ENCODE results near the gene DPH1.

DPH1 gene

DNA sequence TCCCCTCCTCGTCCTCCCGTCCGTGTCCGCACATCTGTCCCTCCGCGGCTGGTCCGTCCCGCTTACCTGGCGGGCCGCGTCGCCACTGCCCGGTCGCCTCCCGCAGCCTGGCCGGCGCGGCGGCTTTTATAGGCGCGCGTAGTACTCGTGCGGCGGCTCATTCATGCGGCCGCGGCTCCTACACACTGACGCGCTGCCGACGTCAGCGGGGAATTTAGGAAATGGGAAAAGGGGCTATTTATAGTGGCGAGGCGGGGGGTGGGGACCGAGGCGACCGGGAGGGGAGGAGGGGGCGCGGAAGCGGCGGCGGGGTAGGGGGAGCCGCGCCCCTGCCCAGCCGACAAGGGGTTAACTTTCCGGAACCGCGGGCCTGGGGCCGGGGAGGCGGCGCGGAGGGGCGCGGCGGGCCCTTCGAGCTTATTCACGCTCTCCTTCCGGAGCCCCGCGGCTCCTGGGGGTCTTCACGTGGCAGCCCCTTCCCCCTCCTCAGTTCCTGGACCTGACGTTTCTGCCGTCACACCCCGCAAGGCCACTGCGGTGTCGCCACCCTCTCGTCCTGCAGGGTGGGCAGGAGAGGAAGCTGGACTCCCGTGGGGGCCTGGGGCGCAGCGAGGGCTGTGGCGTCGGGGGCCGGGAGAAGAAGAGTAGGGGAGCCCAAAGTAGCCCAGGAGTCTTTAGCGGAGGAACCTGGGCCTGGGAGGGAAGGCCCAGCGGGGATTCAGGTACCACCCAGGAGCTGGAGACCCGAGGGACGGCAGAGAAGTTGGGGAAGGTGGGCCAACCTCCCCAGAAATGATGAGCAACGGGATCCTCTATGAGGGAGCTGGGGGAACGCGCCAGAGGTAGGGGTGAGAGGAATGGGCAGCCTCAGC is 21.3 kb downstream of the DPH1 start:
- peak in 1 of 2 donors; percentile 20 for DNase-seq

DNA sequence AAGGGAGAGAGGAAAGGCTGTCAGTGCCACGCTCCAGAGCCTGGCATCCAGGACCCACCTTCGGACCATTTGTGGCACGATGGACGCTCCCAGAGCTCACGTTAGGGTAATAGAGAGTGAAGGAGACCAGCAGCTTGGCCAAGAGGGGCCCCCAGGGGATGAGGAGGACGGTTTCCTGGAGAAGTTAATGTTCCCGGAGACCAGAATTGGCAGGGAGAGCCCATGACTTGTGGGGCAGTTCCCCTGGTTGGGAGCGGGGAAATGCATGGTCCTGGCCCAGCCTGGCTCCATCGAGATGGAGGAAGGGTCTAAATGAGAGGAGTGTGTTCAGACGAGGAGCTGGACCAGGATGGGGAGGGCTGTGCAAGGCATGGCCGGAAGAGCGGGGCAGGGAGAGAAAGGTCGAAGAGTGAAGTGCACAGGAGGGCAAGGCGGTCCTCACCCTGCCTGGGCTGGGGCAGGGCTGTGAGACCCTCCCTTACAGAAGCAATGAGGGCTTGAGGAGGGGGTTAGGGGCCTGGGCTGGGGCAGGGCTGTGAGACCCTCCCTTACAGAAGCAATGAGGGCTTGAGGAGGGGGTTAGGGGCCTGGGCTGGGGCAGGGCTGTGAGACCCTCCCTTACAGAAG is 22.1 kb downstream of the DPH1 start:
- DNase-seq: no peak

DNA sequence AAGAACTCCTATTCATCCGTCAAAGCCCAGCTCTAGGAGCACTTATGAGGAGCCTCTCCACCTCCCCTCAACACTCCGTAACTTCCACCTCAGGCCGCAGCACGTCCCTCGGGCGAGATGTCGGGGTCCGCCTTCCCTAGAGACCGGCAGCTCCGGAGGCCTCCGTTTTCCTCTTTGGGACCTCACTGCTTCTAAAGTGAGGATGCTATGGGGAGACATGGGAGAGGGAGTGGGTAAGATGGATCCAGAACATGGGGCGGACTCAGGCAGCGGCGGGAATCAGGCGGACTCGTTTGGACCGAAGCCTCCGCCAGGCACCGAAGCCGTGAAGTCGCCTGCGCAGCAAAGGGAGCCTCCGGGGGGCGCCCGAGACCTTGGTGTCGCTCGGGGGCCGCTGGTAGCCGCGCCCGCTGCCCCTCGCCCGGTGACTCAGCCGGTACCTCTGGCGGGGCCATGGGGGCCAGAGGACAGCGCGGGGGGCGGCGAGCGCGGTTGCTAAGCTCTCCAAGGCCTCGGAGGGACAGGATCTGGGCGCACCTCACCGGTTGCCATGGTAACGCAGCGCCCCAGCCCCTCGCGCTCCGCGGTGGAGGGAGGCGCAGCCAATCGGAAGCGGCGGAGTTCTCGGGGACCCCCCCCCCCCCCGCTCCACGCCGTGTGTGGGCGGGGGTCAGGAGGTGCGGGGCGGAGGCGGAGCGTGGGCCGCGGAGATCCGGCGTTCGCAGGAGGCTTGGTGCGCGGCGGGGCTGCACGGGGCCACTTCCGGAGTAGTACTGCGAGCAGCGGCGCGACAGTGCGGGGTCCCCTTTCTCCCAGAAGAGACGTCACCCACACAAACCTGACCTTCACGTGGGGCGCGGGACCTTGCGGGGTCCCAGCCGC is 23.7 kb downstream of the DPH1 start:
- DNase-seq: peak; percentile 85 to 87

DNA sequence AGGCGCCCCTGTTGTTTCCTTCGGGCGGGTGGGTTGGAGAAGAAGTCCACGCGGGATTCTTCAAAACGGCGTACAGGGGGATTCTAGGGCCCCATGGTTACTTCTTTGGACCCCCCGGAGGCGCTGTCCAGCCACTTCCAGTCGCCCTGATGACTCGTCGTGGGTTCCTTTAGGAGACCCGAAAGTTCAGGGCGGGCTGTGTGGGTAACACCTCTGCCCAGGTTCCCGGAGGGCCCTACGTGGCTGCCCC is 24.2 kb downstream of the DPH1 start:
- no peak for DNase-seq

DNA sequence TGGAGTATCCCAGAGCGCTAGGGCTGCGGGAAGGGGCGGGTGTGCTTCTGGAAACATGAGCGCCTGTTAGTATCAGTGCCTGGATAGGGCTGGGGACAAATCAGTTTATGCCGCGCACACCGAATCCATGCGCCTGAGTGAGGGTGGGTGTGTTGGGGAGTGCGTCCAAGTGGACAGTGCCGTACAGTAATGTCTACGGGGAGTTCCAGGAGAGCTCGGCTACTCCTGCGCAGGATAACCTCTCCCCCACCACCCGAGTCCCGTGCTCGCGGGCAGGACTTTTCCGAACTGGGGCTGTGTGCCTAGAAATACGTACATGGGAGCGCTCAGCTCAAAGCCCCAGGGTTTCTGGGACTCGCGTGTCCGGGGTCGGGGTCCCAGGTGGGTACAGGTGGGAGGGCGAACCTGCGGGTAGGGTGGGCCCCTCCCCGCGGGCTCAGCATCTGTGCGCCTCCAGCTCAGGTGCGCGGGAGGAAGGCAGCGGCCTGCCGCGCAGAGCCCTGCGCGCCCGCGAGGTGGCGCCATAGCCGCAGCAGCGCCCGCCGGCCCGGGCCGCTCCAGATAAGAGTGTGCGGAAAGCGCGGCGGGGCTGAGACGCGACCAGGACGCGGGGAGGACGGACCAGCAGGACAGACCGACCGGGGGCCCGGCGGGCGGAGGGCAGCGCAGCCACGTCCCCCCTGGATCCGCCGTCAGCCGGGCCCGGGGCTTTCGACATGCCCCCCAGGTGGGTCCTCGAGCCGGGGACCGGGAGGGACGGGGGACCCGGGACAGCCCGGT is 24.7 kb downstream of the DPH1 start, which contains the start of gene HIC1:
TSS of gene HIC1 (plus strand) at position 592 of the 780 bp plus-strand sequence. CDS start 1,588 bp downstream, outside the sequence.
- DNase-seq: peak; percentile 81 to 83

DNA sequence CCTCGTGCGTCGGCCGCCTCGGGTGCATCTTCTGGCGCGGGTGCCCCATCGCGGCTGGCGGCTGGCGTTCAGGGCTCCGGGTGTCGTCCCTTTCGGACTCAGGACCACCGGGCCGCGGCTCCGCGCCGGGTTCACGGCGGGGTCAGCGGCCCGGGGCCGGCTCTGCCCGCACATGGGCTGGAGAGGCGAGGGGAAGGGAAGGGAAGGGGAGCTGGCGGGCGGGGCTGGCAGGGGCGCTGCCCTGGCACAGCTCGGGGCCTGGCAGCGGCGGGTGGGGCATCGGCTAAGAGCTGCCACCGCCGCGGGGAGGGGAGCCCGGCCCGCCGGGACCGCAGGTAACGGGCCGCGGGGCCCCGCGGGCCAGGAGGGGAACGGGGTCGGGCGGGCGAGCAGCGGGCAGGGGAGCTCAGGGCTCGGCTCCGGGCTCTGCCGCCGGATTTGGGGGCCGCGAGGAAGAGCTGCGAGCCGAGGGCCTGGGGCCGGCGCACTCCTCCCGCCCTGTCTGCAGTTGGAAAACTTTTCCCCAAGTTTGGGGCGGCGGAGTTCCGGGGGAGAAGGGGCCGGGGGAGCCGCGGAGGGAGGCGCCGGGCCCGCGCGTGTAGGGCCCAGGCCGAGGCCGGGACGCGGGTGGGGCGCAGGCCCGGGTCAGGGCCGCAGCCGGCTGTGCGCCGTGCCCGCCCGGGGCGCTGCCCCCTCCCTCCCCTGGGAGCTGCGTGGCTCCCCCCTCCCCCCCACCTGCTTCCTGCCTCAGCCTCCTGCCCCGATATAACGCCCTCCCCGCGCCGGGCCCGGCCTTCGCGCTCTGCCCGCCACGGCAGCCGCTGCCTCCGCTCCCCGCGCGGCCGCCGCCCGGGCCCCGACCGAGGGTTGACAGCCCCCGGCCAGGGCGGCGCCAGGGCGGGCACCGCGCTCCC is 25.6 kb downstream of the DPH1 start:
- peak; percentile 33 to 48 for DNase-seq

DNA sequence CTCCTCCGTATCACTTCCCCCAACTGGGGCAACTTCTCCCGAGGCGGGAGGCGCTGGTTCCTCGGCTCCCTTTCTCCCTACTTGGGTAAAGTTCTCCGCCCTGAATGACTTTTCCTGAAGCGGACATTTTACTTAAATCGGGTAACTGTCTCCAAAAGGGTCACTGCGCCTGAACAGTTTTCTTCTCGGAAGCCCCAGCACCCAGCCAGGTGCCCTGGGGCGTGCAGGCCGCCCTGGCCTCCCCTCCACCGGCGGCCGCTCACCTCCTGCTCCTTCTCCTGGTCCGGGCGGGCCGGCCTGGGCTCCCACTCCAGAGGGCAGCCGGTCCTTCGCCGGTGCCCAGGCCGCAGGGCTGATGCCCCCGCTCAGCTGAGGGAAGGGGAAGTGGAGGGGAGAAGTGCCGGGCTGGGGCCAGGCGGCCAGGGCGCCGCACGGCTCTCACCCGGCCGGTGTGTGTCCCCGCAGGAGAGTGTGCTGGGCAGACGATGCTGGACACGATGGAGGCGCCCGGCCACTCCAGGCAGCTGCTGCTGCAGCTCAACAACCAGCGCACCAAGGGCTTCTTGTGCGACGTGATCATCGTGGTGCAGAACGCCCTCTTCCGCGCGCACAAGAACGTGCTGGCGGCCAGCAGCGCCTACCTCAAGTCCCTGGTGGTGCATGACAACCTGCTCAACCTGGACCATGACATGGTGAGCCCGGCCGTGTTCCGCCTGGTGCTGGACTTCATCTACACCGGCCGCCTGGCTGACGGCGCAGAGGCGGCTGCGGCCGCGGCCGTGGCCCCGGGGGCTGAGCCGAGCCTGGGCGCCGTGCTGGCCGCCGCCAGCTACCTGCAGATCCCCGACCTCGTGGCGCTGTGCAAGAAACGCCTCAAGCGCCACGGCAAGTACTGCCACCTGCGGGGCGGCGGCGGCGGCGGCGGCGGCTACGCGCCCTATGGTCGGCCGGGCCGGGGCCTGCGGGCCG is 26.5 kb downstream of the DPH1 start:
- DNase-seq: peak; percentile 49 to 55

DNA sequence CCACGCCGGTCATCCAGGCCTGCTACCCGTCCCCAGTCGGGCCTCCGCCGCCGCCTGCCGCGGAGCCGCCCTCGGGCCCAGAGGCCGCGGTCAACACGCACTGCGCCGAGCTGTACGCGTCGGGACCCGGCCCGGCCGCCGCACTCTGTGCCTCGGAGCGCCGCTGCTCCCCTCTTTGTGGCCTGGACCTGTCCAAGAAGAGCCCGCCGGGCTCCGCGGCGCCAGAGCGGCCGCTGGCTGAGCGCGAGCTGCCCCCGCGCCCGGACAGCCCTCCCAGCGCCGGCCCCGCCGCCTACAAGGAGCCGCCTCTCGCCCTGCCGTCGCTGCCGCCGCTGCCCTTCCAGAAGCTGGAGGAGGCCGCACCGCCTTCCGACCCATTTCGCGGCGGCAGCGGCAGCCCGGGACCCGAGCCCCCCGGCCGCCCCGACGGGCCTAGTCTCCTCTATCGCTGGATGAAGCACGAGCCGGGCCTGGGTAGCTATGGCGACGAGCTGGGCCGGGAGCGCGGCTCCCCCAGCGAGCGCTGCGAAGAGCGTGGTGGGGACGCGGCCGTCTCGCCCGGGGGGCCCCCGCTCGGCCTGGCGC is 27.3 kb downstream of the DPH1 start:
- DNase-seq: no peak

DNA sequence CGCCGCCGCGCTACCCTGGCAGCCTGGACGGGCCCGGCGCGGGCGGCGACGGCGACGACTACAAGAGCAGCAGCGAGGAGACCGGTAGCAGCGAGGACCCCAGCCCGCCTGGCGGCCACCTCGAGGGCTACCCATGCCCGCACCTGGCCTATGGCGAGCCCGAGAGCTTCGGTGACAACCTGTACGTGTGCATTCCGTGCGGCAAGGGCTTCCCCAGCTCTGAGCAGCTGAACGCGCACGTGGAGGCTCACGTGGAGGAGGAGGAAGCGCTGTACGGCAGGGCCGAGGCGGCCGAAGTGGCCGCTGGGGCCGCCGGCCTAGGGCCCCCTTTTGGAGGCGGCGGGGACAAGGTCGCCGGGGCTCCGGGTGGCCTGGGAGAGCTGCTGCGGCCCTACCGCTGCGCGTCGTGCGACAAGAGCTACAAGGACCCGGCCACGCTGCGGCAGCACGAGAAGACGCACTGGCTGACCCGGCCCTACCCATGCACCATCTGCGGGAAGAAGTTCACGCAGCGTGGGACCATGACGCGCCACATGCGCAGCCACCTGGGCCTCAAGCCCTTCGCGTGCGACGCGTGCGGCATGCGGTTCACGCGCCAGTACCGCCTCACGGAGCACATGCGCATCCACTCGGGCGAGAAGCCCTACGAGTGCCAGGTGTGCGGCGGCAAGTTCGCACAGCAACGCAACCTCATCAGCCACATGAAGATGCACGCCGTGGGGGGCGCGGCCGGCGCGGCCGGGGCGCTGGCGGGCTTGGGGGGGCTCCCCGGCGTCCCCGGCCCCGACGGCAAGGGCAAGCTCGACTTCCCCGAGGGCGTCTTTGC is 28.0 kb downstream of the DPH1 start:
- DNase-seq: peak in 1 of 2 donors; percentile 14

DNA sequence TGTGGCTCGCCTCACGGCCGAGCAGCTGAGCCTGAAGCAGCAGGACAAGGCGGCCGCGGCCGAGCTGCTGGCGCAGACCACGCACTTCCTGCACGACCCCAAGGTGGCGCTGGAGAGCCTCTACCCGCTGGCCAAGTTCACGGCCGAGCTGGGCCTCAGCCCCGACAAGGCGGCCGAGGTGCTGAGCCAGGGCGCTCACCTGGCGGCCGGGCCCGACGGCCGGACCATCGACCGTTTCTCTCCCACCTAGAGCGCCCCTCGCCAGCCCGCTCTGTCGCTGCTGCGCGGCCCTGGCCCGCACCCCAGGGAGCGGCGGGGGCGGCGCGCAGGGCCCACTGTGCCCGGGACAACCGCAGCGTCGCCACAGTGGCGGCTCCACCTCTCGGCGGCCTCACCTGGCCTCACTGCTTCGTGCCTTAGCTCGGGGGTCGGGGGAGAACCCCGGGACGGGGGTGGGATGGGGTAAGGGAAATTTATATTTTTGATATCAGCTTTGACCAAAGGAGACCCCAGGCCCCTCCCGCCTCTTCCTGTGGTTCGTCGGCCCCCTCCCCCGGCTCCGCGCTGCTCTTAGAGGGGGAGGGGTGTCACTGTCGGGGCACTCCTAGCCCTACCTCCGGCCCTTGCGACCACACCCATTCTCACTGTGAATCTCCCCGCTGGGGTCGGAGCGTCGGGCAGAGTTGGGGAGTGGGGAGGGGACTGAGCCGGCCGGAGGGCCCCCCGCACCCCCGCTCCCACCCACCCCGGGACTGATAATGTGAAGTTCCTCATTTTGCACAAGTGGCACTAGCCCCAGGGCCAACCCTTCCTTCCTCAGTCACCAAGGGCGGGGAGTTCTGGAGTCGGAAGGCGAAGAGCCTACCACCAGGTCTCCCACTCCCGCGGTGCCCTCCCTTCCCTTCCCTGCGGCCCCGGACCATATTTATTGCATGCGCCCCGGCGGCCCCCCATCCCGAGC is 28.9 kb downstream of the DPH1 start:
- peak; percentile 64 to 73 for DNase-seq

DNA sequence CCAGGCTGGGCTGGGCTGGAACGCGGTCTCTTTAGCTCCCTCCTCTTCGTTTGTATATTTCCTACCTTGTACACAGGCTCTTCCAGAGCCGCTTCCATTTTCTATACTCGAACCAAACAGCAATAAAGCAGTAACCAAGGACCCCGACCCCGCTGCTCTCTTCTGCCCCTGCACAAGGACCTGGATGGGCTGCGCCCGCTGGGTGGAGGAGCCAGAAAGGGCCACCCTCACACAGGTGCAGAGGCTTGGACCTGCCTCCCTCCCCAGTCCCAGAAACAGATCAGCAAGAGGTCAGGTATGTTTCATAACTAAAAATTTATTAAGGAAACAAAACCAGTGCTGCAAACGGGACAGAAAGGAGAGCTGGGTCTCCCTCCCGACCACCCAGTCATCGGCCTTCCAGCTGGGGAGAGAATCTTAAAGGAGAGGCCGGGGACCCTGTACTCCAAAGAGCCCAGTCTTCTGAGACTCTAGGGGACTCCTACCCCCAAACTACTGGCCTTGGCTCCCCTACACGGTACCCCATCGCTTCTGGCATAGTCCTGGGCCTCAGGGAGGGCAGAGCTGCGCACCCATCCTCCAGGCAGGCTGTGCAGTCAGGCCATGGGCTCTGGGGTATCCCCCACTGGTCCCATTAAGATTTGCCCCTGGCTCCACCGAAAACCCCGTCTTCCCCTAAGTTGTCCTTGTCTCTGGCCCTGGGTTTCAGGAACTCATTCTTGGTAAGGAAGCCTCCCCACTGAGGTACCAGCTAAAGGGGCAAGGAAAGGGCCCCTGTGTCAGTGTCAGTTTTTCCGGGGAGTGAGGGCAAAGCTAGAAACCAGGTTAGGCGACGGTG is 29.8 kb downstream of the DPH1 start:
- DNase-seq: no peak

DNA sequence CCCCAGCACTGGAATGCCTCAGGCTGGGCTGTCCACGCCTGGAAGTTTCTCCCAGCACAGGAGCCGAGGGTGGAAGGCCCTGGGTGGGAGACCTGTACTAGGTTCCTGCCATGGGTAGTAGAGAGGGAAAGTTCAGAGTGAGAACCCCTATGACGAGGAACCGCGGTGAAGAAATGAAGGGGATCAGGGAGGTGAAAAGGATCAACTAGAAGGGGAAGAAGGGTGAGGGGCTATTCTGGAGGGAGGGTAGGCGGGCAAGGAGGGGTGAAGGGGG is 30.4 kb downstream of the DPH1 start:
- DNase-seq: no peak

DNA sequence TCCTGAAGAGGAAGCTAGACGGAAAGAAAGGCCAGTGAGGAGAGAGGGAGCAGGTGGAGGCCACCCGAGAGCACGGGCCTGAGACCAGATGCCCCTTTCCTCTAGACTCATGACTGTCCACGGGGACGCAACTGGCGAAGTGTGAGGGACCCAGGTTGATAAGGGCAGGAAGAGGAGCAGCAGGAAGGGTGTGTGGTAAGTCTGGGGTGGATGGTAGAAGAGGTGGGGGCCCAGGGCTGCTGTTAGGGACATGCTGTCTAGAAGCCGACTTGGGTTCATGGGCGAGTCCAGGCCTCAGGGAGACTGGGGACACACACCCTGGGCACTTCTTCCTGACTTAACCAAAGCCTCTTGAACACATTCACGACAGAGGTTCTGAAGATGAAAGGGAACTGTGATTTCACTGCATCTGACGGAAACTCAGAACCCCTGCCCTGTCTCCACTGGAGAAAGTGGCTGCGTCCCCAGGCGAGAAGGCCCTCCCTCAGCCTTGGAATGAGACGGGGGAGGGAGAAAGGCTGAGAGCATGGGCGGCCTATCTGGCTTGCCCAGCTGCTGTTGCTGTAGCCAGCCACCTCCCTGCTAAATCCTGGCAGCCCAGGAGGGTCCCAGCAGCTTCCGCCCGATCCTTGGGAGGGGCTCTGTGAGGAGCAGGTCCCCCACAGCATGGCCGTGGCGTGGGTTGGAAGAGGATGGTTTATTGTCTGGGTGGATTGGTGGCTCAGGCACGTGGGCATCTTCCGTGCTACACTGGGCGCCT is 30.9 kb downstream of the DPH1 start:
- no peak for DNase-seq

DNA sequence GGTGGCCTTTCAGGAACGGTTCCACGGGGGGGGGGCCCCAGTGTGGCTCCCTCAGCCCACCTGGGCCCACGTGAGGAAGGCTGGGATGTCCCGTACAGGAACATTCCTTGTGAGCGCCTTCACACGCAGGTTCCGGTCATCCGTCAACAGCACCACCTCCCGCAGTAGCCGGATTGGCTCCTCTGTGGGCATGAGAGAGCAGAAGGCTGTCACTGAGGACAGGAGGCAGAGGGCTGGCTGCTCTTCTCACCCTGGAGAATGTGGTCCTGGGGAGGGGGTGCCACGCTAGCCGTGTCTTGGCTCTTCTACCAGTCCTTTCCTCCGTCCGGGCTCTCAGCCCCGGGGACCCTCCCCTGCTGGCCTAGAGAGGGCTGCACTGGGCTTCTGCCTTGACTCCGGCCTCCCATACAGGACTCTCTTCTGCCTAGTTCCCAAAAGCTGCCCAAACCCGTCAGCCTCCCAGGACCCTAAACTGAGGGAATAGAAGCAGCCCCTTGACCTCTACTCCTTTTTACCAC is 31.5 kb downstream of the DPH1 start:
- no peak for DNase-seq

DNA sequence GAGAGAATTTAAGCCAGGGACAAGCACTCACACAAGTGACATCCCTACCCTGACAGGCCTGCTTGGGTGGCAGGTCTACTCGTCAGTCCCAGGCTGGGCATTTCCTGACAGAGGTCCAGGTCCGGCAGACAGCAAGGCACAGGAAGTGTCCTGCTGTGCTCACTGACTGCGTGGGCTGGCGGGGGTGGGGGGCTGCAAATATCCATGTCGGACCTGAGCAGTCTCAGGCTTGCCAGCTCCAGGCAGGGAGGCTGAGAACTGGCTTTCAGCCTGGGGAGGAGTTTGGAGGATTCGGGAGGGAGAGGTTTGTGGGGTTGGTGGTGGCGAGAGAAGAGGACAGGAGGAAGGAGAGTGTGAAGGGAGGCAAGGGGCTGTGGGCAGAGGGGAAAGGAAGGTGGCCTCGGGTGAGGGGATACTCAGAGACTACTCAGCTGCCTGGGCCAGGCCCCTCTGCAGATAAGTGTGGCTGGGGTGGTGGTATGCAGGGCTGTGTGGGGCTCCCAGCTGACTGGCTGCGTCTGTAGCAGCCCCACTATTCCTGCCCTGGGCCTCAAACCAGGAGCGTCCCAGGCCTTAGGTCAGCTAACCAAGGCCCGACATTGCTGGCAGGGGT is 32.7 kb downstream of the DPH1 start:
- no peak for DNase-seq

Measured in CD4-positive, alpha-beta T cell treated with Interleukin-1 beta for 1 hour (primary cell).